Upper lobe of left lung (tissue), 4 donors: Measurements from ENCODE around the gene SMOC1.

Experiments used
- CTCF ChIP-seq, 6 experiments: fragments of 450-650 bp in 4 of 6; fragments of 200-600 bp in 2 of 6; sonication (generic) in 2 of 6; IDR thresholded peaks; one replicate each; pipeline ENCODE4 v1.5.1; 2016 to 2019; ENCODE audit warnings: antibody characterized with exemption in 6 of 6
- POLR2A ChIP-seq, 4 donors: fragments of 450-650 bp; IDR thresholded peaks; one replicate each; pipeline ENCODE4 v1.5.1; 2016 to 2017; ENCODE audit warnings: antibody characterized with exemption in 4 of 4, mild to moderate bottlenecking in 2 of 4

GRCh38 chr14:69841656-69842055 is 37.6 kb upstream of the SMOC1 start:
- TF ChIP-seq CTCF (IDR thresholded peaks at IDR 0.05) = no peak
- TF ChIP-seq POLR2A (IDR thresholded peaks at IDR 0.05) = no peak
